Measurements from ENCODE around the gene HEG1. TPM values are rescaled to one million over a fixed set of nuclear protein-coding genes. Genes with fewer than 3 reads are reported as not detected.

Gene HEG1
- total and polyA plus RNA-seq, 2 of the 4 experiments (the other 2 are of a cell fraction) = 25.6 to 43.4 TPM

- H3K9me3 ChIP-seq (ENCODE audit: control insufficient read depth, insufficient read depth, low read length) = no peaks in the 10 kb centered on the region
- TF ChIP-seq USF2 (IDR thresholded peaks at IDR 0.05; ENCODE audit: low read depth, low read length) = no peak
- no peak for TF ChIP-seq FOS (IDR thresholded peaks at IDR 0.05; ENCODE audit: low read depth, low read length)
- TF ChIP-seq MAZ (IDR thresholded peaks at IDR 0.05; ENCODE audit: borderline replicate concordance, low read depth, low read length) = no peak
- no peak for TF ChIP-seq CTCF (conservative IDR thresholded peaks at IDR 0.05; ENCODE audit: low read depth, low read length)
- no peak for TF ChIP-seq RFX5 (IDR thresholded peaks at IDR 0.05; ENCODE audit: low read depth, low read length)
- no peak for TF ChIP-seq BHLHE40 (IDR thresholded peaks at IDR 0.05; ENCODE audit: low read depth, low read length)
- no peak for TF ChIP-seq RAD21 (IDR thresholded peaks at IDR 0.05; ENCODE audit: low read length)
- no peak for TF ChIP-seq MAFK (IDR thresholded peaks at IDR 0.05; ENCODE audit: low read depth, low read length)
- no peak for TF ChIP-seq ELK1 (IDR thresholded peaks at IDR 0.05; ENCODE audit: borderline replicate concordance, low read depth, low read length)
- no peak for TF ChIP-seq POLR2A (IDR thresholded peaks at IDR 0.05; ENCODE audit: low read depth, low read length)
- no peak for TF ChIP-seq MXI1 (IDR thresholded peaks at IDR 0.05; ENCODE audit: borderline replicate concordance, low read depth, low read length)
- no peak for TF ChIP-seq CEBPB (IDR thresholded peaks at IDR 0.05; ENCODE audit: low read depth, low read length)
- no peak for TF ChIP-seq RCOR1 (IDR thresholded peaks at IDR 0.05; ENCODE audit: insufficient replicate concordance, low read length)
- no peak overlapping the region for H3K9ac ChIP-seq (ENCODE audit: low read depth, low read length)
- no peak overlapping the region for H3K4me2 ChIP-seq (ENCODE audit: low read depth, low read length)
- H3K9me1 ChIP-seq (ENCODE audit: insufficient read depth, low read length) = peaks cover 21% of the 10 kb centered on the region
- in situ Hi-C loops (cut with MboI; ENCODE audit: low sequenced_read_pairs) (no loop called here), dilution Hi-C loops (cut with HindIII; ENCODE audit: low sequenced_read_pairs, unreplicated experiment) (no loop called here), intact Hi-C loops (cut with micrococcal nuclease) (no loop called here)
- H3K4me3 ChIP-seq (ENCODE audit: insufficient read depth, low read depth, low read length) = no peak overlapping the region
- H3K14ac ChIP-seq (replicated peaks; ENCODE audit: low read depth, low read length) = no peak overlapping the region; the same call in 1 of the 2 replicates
- peaks cover 27 to 73% of the 10 kb centered on the region in 2 experiments for H3K79me1 ChIP-seq (ENCODE audit: low read depth in 1 of 2, low read length in 2 of 2)
- ChIA-PET POLR2A (ENCODE audit: unreplicated experiment) (no interaction called here), CTCF (interaction anchor here (0.6 kb wide), 1 partner anchor 277 kb away, joined by 3 read pairs; no protein-coding TSS in a partner anchor)
- no peak overlapping the region for H2BK20ac ChIP-seq (ENCODE audit: low read depth, low read length)
- H3K4ac ChIP-seq (ENCODE audit: low read depth, low read length) = no peak overlapping the region
- no peak overlapping the region for H2AK9ac ChIP-seq (replicated peaks; ENCODE audit: low read depth, low read length, poor library complexity)
- H4K91ac ChIP-seq (ENCODE audit: insufficient read depth, low read depth, low read length) = no peak overlapping the region
- H4K5ac ChIP-seq (ENCODE audit: low read depth, low read length) = no peak overlapping the region
- H3K27ac ChIP-seq (ENCODE audit: insufficient read depth, low read length) = no peak overlapping the region
- no peak overlapping the region for H2BK15ac ChIP-seq (ENCODE audit: low read depth, low read length)
- no peak for DNase-seq
- WGBS, 2 experiments (ENCODE audit: extremely low coverage in 2 of 2, insufficient read length in 1 of 2) = no CpG with 5 or more reads among the region's 2 CpGs
- no TSS peak for BruUV-seq (replicated peaks)
- H2BK120ac ChIP-seq (ENCODE audit: low read depth, low read length) = no peak overlapping the region
- peak; percentile 8; the same call in 1 of the 2 replicates for ATAC-seq (ENCODE audit: low read depth)
- H3K23ac ChIP-seq (ENCODE audit: low read depth, low read length) = no peak overlapping the region
- H2AFZ ChIP-seq (replicated peaks; ENCODE audit: low read length, poor library complexity) = no peak overlapping the region
- H3K4me1 ChIP-seq (ENCODE audit: control insufficient read depth, insufficient read depth, low read length) = peaks cover 21% of the 10 kb centered on the region
- no peak overlapping the region for H3K18ac ChIP-seq (ENCODE audit: low read depth, low read length)
- no peaks in the 10 kb centered on the region for H3K27me3 ChIP-seq (ENCODE audit: control insufficient read depth, insufficient read depth, low read length)
- no peak overlapping the region for H2BK5ac ChIP-seq (ENCODE audit: low read depth, low read length, poor library complexity, severe bottlenecking)
- H4K20me1 ChIP-seq (ENCODE audit: insufficient read depth, low read length) = peaks cover 69% of the 10 kb centered on the region
- peaks cover 6% of the 10 kb centered on the region; the same call in 1 of the 2 replicates for H3K36me3 ChIP-seq (ENCODE audit: control insufficient read depth, insufficient read depth, low read length)
- no peak overlapping the region for H4K8ac ChIP-seq (ENCODE audit: low read depth in 2 of 2, low read length in 2 of 2)
- H3K56ac ChIP-seq (ENCODE audit: extremely low read depth, insufficient read depth, low read length) = no peak overlapping the region
- no peak overlapping the region for H2AK5ac ChIP-seq (ENCODE audit: low read depth, low read length)
Measured at GRCh38 chr3:125037498-125038150, 18.2 kb downstream of the HEG1 start.
